ENCODE results near the gene BICC1.
"Not testable (repeated sequence)": the region's sequence is repeated elsewhere in the genome, so short reads cannot be mapped to it uniquely, and the experiment has no call there.

Gene BICC1

DNA sequence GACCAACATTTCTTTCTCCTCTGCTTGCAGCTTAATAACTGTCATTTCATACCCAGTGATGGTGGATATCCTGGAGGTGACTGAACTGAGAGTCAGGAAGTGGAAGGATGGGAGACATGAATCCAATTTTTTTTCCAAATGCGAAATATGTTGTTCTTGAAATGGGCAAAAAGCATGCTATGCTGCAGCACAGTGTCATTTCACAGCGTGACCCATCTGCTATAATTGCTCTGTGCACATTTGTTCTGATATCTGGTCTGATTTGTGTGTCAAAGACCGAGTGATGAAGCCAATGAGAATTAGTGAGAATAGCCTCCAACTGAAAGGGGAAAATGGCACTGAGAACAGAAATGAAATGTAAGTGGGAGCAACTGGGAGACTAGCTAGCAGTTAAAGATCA, 334.2 kb downstream of the BICC1 start:
- no peak for DNase-seq

DNA sequence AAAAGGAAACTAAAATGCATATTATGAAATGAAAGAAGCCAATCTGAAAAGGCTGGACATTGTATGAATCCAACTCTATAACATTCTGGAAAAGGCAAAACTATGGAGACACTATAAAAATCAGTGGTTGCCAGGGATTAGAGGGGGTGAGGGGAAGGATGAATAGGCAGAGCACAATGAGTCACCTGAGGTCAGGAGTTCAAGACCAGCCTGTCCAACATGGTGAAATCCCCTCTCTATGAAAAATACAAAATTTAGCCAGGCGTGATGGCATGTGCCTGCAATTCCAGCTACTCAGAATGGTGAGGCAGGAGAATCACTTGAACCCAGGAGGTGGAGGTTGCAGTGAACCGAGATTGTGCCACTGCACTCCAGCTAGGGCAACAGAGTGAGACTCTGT, 338.9 kb downstream of the BICC1 start:
- no peak for DNase-seq

DNA sequence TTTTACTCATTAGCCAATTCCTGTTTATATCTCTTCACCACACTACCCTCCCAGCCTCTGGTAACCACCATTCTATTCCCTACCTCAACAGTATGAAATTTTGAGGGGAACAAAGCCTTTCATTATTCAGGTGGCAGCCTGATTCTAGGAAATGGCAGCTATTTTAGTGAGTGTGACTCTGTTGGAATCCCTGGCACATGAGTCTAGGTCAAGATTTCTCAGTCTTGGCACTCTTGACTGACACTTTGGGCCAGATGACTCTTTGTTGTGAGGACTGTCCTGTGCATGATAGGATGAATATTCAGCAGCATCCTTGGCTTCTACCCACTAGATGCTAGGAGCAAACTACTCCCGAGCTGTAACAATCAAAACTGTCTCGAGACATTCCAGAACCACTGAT, 341.0 kb downstream of the BICC1 start:
- no peak for DNase-seq

DNA sequence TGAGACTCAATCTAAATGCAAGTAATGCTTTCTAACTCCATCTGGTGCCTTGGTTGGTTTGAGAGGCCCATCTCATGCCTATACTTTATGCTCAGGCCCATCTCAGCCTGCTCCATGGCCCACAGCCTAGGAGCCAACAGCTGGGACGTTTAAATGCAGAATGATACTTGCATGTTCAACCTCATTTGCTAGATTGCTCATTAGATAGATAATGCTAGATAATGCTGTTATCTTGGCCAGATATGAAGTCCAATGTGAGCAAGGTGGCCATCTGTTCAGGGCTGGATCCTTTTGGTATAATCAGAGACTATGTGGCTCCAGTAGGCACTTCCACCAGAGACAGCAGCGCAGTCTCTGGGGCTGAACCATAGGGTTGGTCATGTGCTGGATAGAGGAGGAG, 342.1 kb downstream of the BICC1 start:
- DNase-seq: no peak

DNA sequence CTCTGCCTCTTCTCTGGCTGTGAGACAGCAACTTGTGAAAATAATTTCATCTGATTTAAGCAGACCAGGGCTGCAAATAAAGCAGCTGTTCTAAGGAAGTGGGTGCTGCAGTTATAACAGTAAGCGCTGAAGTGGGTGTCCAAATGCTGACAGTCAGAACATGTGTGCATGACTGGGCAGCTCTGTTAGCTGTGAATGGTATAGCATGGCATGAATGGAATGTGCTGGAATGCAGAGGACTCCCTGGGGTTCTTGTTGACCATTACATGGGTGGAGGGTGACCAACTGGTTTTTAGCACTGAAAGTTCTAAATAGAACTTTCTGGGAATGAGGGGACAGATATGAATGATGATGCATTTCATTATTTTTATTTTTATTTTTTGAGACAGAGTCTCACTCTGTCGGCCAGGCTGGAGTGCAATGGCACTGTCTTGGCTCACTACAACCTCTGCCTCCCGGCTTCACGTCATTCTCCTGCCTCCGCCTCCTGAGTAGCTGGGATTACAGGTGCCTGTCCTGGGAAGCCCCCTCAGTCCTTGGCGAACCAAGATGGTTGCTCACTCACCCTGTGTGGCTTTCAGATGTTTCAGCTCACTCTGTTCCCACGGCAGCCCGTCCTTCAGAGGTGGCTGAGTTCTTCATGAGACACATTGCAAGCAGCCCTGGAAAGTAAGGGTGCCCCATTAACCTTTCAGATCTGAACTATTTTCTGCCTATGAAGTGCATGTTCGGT, 344.0 kb downstream of the BICC1 start:
- no peak for DNase-seq

DNA sequence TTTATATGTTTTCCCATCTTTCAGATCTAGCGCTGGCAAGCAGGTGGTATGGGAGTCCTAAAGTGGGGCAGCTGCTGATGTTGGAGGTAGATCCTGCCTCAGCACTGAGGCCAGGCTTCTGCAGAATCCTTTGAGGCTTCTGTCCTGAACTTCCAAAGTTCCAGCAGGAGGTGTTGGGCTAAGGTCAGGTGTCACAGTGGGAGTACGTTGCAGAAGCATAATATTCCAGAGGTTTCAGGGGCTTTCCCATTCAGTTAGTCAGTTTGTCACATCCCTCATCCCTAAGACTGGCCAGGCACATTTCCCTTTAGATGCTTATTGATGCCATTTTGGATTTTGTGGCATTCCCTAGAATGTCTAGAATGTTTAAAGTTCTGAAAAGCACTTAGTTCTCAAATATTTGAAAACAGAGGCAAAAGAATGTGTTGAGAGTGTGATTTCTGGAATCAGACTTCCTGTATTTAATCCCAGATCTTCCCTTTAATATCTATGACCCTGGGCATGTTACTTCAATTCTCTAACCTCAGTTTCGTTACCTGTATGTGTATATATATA, 344.7 kb downstream of the BICC1 start:
- DNase-seq: no peak

DNA sequence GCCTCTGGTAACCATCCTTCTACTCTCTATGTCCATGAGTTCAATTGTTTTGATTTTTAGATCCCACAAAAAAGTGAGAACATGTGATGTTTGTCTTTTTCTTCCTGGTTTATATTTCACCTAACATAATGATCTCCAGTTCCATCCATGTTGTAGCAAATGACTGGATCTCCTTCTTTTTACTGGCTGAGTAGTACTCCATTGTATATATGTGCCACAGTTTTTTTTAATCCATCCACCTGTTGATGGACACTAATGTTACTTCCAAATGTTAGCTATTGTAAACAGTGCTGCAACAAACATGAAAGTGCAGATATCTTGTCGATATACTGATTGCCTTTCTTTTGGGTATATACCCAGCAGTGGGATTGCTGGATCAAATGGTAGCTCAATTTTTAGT, 345.5 kb downstream of the BICC1 start:
- DNase-seq: not testable (repeated sequence)

DNA sequence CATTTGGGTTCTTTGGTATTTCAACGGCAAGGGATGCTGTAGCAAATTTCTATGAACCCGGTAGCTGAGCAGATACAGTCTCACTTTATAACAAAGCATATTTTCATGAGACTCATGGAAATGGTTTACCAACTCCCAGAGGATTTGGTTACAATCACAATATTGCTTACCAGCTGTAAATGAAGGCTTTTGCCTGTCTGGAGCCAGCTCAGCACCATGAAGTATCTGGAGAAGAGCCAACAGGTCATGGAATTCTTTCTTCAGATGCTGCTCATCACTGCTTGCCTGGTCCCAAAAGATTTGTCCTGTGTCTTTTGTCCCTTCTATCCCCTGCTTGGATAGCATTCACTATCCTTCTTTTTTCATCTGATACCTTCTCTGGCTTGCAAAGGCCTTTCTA, 346.9 kb downstream of the BICC1 start:
- no peak for DNase-seq

DNA sequence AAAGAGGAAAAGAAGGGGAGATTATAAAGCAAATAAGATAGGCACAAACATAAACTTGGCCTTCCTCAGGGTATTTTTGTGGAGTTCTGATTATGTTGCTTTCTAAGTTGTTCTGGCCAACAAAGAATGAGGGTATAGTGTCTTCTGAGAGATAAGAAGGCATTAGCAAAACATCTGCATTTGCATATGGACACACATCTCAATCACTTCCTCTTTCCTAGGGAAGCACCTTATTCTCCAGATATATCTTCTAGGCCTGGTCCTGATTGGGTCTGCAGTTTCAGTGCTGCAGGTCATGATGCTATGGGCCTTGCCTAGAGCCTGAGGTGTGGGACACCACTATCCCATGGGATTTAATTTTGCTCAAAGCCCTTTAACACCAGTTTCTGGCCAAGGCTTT, 355.0 kb downstream of the BICC1 start:
- no peak for DNase-seq

DNA sequence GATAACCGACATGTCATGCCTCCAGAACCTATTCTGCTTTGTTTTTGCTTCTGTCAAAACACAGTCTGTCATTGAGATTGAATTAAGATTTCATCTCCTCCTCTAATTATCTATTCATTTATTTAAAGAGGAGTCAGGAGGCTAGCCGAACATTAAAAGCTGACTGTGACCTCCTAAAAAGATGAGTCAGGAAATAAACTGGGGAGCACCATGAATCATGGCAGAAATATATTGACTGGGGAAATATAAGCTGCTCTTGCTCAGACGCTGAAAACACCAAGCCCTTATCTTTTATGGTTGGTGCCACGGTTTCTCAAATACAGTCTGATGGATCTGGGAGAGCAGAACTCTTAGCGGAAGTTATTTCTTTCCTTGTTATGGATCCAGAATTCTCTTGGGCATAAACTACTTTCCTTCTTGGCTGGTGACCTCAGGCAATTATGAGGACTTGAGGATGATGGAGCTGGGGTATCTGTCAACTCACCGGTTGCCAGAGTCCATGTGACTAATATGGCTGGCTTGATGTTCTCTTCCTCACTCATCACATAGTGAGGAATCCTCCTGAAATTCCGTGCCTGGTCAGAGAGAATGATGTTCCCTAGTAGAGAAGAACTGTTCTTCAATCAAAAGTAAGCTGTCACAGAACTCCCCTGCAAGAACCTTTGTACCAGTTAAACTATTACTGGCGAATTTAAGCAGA, 356.2 kb downstream of the BICC1 start:
- DNase-seq: no peak

DNA sequence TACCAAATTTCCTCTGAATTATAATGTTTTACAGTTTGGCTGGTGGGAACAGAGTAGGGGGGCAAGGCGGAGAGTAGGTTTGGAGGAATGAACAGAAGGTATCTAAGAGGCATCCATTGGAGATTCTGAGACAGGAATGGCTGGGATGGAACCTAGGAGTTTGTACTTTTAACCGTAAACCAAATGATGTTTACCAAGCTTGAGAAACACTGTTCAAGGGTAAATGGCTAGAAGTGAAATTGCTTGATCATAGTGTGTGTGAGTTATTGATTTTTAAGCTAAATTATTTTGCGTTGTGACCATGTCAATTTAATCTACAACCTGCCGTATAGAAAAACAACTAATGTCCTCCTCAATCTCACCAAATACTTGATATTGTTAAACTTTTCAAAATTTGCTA, 357.4 kb downstream of the BICC1 start:
- no peak for DNase-seq

DNA sequence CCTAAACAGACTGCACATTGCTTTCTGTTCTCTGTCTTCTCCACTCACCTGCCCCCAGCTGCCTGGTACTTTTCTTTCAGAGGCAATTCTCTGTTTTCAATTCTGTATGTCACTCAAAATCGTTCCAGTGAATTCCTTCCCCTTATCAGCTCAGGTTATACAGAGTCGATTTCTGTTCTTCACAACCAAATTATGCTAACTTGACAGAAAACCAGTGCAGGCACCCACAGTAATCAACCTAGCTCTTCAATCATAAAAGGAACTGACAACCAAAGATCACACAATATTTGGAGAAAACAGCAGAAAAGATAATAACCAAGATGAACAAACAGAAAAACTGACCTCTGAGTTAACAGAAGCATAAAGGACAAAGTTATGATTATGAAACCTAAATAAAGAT, 360.5 kb downstream of the BICC1 start:
- DNase-seq: no peak

Measured in nucleus accumbens (tissue), 56 donors.